NCI-H2227 treated with DMSO at 0.1 percent for 48 hours (cell line): ENCODE measurements around the gene CHD5.

Experiments
- DNase-seq: peaks from one replicate; lab custom pipeline; 2025; lab: John Stamatoyannopoulos, UW

CHD5 gene

DNA sequence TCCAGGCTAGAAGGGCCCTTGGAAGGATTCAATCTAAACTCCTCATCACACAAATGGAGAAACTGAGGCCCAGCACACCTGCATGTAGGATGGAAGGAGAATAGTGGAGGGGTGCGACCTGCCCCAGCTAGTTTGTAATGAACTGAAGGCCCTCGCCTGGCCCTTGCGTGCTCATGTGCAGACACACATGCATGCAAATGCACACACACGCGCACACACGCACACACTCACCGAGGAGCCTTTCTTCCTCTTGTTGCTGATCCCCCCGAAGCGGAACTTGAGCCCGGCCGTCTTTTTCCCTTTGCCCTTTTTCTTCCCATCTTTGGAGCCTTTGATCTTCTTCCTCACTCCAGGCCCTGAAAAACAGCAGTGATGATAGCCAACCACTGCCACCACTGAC, 27.9 kb downstream of the CHD5 start:
- no peak for DNase-seq

DNA sequence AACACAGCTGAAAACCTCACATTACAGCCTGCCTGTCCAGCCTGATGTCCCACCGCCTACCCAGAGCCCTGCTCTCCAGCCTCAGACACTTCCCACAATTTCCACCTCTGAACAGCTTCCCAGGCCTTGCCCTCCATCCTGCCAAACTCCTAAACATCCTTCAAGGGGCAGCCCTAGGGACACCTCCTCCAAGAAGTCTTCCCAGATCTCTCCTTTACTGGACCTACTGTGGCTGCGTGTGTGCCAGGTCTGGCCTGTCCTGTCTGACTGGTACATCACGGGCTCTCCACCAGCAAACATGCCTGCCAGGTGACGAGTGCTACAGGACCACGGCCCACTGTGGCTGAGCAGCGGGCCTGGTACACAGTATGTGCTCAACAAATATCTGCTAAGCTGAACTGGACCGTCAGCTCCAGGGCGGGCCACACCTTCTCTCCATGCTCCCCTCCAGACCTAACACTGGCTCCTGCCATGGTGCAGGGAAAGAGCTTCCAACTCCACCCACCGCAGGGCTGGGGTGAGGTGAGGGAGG, 28.8 kb downstream of the CHD5 start:
- DNase-seq = no peak

DNA sequence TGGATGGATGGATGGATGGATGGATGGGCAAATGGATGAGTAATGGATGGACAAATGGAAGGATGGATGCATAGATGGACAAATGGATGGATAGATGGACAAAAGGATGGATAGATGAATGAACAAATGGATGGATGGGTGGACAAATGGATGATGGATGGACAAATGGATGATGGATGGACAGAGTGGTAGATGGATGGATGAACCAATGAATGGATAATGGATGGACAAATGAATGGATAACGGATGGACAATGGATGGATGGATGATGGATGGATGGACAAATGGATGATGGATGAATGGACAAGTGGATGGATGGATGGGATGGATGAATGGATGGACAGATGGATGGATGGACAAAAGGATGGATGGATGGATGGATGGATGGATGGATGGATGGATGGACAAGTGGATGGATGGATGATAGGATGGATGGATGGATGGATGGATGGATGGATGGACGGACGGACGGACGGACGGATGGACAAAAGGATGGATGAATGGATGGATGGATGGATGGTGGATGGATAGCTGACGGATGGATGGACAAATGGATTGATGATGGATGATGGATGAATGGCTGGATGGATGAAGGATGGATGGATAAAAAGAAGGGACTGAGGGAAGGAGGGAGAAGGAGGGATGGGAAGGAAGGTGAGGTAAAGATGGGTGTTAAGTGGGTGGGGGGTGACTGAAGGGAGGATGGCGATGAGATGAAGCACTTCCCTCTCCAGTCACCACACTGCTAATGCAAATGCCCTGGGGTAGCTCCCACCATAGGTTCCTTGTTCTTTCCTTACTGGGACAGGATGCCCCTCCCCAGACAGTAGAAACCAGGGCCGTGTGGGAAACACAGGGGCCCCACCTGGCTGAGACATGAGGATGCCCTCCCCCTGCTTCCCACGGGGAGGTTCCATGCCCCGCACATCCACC, 29.8 kb downstream of the CHD5 start:
- no peak for DNase-seq

DNA sequence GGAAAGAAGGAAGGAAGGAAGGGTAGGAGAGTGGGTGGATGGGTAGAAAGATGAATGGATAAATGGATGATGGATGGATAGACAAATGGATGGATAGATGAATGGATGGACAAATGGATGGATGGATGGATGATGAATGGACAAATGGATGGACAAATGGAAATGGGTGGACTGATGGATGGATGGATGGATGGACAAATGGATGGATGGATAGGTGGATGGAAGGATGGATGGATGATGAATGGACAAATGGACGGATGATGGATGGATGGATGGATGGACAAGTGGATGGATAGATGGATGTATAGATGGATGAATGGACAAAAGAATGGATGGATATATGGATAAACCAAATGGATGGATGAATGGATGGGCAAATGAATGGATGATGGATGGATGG, 30.5 kb downstream of the CHD5 start:
- DNase-seq = no peak

DNA sequence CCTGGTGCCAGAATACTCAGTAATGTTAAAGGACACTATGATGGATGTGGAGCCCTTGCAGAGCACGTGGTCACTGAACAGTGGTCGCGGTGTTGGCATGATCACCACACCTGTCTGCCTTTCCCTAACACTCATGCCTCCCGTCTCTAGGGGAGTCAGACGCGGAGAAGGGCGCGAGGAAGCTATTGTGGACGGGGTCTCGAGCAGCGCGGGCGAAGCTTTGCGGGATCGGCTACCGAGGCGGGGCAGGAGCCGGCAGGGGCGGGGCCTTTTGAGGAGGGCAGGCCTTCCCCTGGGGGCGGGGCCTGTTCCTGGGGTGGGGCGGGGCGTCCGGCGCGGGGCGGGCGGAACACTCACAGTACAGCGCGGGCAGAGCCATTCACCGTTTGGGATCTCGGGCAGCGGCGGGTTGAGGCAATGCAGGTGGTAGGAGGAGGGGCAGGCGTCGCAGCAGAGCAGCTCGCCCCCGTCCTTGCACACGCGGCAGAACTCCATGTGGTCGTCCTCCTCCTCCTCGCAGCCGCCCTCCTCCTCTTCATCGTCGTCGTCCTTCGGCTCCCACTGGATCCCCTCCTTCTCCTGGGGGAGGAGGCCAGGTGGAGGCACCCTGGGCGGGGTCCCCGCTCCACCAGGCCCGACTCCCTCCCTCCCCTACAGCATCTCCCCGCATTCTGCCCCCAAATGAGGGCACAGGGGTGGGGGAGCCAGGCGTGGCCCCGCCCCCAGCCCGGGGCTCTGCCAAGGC, 31.5 kb downstream of the CHD5 start:
- DNase-seq = no peak

DNA sequence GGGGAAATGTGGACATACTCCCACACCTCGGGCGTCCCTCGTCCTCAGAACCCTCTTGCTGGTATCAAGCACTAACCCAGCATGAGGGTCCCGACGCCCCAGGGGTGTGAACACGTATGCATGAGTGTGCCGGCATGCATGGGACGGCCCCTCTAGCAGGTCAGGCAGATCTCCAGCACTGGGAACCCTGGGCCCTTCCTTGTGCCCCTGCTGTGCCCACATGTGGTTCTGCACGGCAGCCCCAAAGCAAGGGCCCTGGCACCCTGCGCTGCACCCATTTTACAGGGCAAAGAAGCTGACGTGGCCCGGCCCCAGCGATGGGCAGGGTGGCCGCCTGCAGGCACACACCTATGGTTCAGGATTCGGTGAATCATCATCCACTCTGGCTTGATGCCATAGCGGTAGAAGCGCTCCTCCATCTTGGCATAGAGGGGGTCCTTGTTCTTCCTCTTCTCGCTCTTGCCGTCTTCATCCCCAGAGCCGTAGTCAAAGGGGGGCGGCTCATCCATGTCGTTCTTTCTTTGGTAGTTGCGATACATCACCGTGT, 34.2 kb downstream of the CHD5 start:
- DNase-seq = no peak

DNA sequence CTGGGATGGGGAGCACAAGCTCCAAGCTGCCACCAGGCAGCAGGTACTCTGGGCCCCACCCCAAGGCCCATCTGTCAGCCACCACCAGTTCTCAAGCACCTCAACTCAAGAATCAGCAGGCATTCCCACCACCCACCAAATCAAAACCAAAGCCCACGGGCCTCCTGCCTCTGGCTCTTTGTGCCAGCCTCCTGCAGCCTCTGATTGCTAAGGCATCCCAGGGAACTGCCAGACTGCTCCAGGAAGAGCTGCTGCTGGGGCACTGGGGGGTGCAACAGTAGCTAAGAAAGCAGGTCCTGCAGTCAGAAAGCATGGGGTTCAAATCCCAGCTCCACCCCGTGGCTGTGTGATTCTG, 34.7 kb downstream of the CHD5 start:
- DNase-seq = no peak

DNA sequence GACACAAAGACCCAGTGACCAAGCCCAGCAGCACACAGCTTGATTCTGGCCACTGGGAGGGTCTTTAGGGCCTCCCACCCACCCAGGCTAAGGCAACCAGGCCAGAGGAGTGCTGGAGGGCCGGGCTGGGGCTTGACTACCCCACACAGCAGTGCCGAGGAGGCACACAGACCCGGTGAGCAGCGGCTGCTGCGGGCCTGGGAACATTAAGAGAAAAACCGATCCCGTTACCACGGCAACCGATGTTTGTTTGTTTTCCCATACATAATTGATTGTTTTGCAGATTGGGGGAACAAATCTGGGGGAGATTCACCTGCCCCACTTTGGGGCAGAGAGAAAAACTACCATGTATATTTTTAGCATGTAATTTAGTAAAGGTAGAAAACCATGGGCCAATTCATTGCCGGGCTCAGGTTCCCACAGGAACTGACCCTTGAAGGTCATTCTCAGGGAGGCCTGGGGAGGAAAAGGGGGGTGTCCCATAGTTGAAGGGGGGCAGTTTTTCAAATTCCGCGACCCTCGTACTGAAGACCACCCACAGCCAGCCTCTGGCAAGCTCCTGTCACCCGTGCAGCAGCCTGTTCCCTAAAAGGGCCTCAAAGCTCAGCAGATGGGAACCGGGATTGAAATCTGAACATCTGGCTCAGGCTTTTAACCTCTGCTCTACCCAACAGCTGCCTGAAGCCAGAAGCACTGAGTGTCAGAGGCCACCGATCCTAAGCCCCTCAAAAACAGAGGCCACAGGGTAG, 35.3 kb downstream of the CHD5 start:
- DNase-seq = no peak

DNA sequence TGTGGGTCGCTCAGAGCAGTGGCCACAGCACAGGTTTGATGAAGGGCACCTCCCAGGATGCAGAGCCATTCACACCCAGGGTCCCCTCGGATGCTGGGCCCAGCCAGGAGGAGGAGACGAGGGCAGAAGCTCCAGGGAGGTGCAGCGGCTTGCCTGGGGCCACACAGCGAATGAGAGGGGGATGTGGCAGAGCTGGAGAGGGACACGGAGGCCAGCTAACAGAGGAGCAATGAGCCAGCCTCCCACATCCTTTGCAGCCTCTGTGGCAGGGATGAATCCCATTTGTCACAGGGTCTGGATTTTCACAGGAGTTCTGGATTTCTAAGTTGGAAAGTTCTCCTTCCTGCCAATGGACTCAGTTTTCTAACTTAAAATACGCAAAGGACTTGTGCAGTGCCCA, 35.9 kb downstream of the CHD5 start:
- no peak for DNase-seq

DNA sequence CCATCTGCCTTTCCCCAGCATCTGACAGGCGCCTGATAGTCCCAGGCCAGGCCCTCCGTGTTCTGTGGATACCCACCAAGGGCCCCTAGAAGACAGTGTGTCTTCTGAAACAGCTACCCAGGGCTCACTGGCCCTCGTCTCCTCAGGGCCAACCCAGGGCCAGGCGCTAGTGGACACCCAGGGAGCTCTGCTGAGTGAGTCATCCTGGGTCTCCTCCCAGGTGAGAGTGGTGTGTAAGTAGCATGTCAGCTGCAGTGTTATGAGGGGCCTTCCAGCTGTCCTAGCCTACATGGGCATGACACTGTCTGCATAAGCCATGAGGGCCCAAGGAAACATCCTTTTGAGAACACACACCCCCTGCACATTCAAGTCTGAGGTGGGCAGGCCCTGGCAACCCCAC, 36.7 kb downstream of the CHD5 start:
- DNase-seq = no peak

DNA sequence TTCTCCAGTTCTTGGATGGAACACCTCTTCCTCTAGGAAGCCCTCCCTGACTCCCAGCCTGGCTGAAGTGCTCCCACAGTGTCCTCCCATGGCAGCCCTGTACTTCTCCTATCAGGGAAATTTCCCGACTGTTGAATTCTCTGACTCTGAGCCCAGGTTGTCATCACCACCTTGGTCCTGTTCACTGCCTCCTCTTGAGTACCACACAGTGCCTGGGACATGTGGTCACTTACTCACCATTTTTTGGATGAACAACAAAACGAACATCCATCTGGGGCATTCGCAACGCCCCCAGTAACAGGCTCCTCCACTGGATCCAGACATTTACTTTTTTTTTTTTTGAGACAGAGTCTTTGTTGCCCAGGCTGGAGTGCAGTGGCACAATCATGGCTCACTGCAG, 37.4 kb downstream of the CHD5 start:
- no peak for DNase-seq

DNA sequence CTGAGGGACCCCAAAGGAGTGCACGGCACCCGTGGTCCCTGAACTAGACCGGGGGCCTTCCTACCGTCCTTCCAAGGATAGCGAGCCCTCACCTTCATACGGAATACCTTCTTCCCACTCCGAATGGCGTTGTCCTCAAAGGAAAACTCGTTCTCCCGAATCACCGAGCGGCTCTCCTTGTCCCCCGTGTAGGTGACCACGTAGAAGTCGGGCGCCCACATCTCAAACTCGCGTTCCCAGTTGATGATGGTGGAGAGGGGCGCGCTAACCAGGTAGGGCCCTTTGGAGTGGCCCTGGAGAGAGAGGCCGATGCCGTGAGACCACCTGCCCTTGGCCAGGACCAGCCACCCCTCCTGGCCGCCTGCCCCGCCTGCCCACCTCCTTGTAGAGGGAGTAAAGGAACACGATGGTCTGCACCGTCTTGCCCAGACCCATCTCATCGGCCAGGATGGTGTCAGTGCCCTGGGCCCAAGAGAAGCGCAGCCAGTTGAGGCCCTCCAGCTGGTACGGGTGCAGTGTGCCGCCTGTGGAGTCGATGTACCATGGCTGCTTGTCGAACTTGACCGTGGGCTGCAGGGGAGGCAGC, 38.0 kb downstream of the CHD5 start:
- no peak for DNase-seq

DNA sequence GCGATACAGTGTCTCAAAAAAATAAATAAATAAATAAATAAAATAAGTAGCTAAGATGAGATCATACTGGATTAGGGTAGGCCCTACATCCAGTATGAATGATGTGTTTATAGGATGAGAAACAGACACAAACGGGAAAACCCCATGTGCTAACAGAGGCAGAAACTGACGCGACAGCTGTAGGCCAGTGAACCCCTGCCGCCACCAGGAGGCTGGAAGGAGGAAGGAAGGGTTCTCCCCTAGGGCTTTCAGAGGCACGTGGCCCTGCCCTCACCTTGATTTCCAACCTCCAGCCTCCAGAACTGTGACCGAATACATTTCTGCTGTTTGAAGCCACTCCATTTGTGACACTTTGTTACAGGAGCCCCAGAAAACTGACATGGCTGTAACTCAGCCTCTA, 38.5 kb downstream of the CHD5 start:
- DNase-seq = no peak

DNA sequence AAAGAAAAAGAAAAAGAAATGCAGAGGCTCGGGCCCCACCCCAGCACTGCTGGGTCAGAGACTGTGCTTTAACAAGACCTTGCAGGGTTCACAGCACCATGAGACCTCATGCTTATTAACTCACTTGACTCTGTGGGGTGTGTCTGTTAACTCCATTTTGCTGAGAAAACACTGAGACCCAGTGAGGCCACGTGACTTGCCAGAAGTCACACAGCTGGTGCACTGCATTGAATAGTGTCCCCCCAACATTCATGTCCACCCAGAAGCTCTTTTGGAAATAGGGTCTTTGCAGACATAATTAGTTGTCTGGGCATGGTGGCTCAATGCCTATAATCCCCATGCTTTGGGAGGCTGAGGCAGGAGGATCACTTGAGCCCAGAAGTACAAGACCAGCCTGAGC, 39.7 kb downstream of the CHD5 start:
- DNase-seq = no peak

DNA sequence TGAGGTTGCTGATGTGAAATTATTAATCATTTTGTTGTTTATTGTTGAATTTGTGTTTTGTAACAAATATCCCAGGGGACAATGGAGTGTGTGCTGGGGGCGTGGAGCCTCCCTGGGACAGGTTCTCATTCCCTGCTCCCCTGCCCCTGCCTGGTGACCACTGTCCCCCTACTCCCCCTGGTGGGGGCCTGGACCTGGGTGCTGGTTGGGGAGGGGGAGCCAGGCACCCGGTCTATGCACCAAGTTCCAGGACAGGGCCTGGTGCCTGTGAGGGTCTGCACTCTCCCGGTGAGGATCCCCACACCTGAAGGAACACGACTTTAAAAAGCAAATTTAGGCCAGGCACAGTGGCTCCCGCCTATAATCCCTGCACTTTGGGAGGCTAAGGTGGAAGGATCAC, 42.4 kb downstream of the CHD5 start:
- no peak for DNase-seq

DNA sequence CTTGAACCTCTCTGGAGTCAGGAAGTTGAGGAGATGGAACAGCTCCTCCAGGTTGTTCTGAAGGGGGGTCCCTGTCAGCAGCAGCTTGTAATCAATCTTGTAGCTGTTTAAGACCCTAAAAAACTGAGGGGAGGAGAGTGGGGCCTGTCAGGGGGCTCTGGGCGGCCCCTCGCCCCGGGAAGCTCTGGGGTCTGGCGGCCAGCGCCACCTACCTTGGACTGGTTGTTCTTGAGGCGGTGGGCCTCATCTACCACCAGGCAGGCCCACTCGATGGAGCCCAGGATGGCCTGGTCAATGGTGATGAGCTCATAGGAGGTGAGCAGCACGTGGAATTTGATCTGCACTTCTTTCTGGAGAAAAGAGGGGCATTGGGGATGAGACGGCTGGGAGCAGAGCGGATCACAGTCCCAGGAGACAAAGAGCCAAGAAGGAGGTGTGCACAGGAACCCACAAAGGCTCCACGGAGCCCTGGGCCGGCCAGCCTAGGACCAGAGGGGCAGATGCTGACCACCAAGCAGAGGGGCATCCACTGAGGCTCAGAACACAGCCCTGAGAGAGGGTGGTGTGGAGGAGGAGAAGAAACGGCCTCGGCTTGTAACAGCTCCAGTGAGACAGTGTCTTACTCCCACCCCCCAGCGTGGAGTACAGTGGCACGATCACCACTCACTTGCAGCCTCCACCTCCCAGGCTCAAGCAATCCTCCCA, 43.5 kb downstream of the CHD5 start:
- no peak for DNase-seq

DNA sequence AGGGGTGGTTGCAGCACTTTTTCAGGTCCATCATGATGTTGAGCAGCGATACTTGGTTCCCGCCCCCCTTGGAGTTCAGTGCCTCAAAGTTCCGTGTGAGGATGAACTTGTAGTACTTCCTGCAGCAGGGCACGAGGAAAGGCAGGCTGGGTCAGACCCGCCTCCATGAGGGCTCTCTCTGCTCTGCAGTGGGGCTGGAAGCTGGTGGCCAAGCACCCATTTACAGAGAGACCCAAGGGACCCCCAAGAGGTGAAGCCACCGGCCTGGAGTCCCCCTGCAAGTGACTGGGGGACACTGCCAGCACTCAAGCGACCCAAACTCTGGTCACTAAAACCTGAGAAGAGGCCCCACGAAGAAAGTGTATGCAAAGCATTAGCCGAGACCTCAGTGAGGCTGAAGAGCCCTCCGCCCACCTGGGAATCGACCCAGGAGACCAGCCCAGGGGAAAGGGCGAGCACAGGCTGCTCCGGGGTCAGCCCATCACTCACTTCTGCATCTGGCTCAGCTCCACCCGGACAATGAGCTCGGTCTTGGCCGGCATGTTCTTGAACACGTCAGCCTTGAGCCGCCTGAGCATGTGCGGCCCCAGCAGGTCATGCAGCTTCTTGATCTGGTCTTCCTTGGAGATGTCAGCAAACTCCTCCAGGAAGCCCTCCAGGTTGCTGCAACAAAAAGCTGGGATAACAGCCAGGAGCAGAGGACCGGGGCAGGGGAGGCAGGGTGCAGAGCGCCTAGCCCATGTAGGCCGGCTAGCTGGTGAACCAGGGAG, 45.2 kb downstream of the CHD5 start:
- DNase-seq = no peak

DNA sequence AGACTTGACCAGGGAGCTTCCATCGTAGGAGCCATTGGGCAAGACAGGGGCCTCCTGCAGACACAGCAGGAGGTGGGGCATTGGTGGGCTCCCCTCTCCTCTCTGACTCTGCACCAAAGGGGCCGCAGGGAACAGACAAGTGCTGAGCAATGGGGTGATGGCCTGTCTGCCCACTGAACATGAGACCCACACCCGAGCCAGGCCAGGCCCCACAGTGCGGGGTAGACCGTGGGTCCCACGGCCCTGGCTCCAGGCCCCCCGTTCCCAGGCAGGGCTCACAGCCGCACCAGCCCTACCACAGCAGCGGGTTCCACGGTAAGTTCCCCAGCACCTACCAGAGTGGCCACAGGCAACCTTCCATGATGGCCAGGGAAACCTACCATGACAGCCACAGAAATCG, 45.9 kb downstream of the CHD5 start:
- DNase-seq = no peak

DNA sequence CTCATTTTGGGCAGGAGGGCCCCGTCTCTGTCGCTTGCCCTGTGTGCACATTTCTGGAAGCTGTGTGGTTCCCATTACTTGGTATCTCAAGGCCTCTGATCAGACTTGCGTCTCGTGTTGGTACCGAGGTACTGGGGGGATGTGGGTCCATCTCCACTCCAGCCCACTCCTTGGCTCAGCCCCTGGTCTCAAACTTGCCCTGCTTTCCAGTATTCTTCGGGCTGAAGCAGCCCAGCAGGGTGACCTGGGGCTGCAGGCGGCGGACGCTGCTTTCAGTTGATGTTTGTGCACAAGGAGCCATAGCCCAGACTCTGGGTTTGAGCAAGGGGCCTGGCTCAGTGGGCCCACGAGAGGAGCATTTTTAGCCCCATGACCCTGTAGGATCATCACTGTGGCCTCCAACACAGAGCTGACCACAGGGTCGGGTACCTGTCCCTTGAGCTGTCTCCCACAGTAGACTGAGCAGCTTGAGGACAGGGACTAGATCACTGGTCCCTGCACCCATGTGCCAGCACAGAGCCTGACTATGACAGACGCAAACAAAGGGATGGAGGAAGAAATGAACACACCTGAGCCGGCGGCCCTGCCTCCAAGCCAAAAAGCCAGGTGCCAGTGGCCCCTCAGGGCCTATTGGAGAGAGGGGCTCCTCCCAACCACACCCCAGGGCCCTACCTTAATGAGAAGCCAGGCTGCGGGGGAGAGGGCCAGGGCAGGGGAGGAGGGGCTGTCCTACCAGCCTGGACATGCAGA, 46.8 kb downstream of the CHD5 start:
- no peak for DNase-seq

DNA sequence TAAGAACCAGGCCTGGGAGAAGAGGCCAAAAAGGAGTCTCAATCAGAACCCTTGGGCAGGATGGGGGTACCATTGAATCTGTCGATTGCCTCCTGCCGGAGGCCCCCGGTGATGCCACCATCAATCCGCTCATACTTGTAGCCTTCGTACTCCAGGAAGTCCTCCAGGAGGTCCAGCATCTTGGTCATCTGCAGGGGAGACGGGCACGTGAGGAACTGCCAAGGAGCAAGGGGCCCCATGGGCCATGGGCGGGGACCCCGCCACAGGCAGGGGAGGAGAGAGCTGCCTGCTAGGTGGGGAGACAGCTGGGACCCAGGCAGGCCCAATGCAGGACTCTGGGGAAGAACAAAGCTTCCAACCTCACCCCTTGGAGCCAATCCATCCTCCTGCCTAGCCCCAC, 48.6 kb downstream of the CHD5 start:
- no peak for DNase-seq
